IMR-90 (cell line): ENCODE results near the gene SHC4. TPM values are rescaled to one million over a fixed set of nuclear protein-coding genes. Genes with fewer than 3 reads are reported as not detected.

ENCODE experiments used
- ATAC-seq: fragments of 200-7000 bp; cut with Tn5 transposase; 2 replicates; pipeline ENCODE4 v1.9.1; 2020; ENCODE audit warnings: low read depth, mild to moderate bottlenecking, moderate library complexity
- BruUV-seq: library from RNA; stranded (reverse); fragments of 400-500 nt; replicated peaks from 2 replicates; lab custom pipeline; 2021; lab: Mats Ljungman, UMichigan
- CTCF ChIA-PET: fragments of 300-600 bp; formaldehyde crosslinking; extraction: SDS; loops from one replicate; lab custom pipeline; 2021; ENCODE audit warnings: antibody characterized with exemption; lab: Yijun Ruan, JAX
- POLR2A ChIA-PET: fragments of 300-600 bp; sonication (Branson Sonifier 250); formaldehyde crosslinking; loops from one replicate; lab custom pipeline; 2022; ENCODE audit warnings: antibody characterized with exemption; ENCODE audit not compliant: unreplicated experiment; lab: Charles Lee
- DNase-seq: peaks from one replicate; pipeline ENCODE4 v3.0.0; 2013
- H2AFZ ChIP-seq: replicated peaks from 2 replicates; pipeline ENCODE3; 2013; ENCODE audit warnings: low read length, mild to moderate bottlenecking; ENCODE audit not compliant: poor library complexity
- H2AK5ac ChIP-seq: 2 replicates; pipeline ENCODE4 v1.6.1; 2013; ENCODE audit warnings: low read depth, low read length, inconsistent platforms
- H2AK9ac ChIP-seq: replicated peaks from 2 replicates; pipeline ENCODE3; 2013; ENCODE audit warnings: mild to moderate bottlenecking, low read depth, low read length, moderate library complexity; ENCODE audit not compliant: poor library complexity
- H2BK120ac ChIP-seq: 2 replicates; pipeline ENCODE4 v1.6.1; 2013; ENCODE audit warnings: low read depth, low read length, inconsistent platforms
- H2BK15ac ChIP-seq: 3 replicates; pipeline ENCODE4 v1.6.1; 2013; ENCODE audit warnings: low read depth, low read length, inconsistent platforms
- H2BK20ac ChIP-seq: 2 replicates; pipeline ENCODE4 v1.6.1; 2013; ENCODE audit warnings: low read depth, mild to moderate bottlenecking, inconsistent platforms, low read length, moderate library complexity
- H2BK5ac ChIP-seq: 2 replicates; pipeline ENCODE4 v1.6.1; 2013; ENCODE audit warnings: mild to moderate bottlenecking, low read depth, low read length, inconsistent platforms; ENCODE audit not compliant: poor library complexity, severe bottlenecking
- H3K14ac ChIP-seq: replicated peaks from 2 replicates; pipeline ENCODE4 v1.6.1; 2013; ENCODE audit warnings: low read depth, low read length, inconsistent platforms
- H3K18ac ChIP-seq: 2 replicates; pipeline ENCODE4 v1.6.1; 2013; ENCODE audit warnings: low read depth, low read length, control low read depth
- H3K23ac ChIP-seq: 2 replicates; pipeline ENCODE4 v1.6.1; 2013; ENCODE audit warnings: low read depth, low read length, inconsistent platforms
- H3K27ac ChIP-seq: 2 replicates; pipeline ENCODE4 v1.5.1; 2013; ENCODE audit warnings: mild to moderate bottlenecking, control low read depth, low read length; ENCODE audit not compliant: insufficient read depth
- H3K27me3 ChIP-seq: 2 replicates; pipeline ENCODE4 v1.6.1; 2013; ENCODE audit warnings: low read length; ENCODE audit not compliant: control insufficient read depth, insufficient read depth
- H3K36me3 ChIP-seq: 2 replicates; pipeline ENCODE4 v1.6.1; 2013; ENCODE audit warnings: low read length, mixed read lengths; ENCODE audit not compliant: control insufficient read depth, insufficient read depth
- H3K4ac ChIP-seq: 2 replicates; pipeline ENCODE4 v1.6.1; 2013; ENCODE audit warnings: low read depth, low read length, inconsistent platforms
- H3K4me1 ChIP-seq: 2 replicates; pipeline ENCODE4 v1.6.1; 2013; ENCODE audit warnings: low read length, mixed read lengths; ENCODE audit not compliant: control insufficient read depth, insufficient read depth
- H3K4me2 ChIP-seq: 2 replicates; pipeline ENCODE4 v1.6.1; 2013; ENCODE audit warnings: low read depth, mild to moderate bottlenecking, control low read depth, low read length, moderate library complexity
- H3K4me3 ChIP-seq: 2 replicates; pipeline ENCODE4 v1.5.1; 2013; ENCODE audit warnings: low read depth, mild to moderate bottlenecking, control low read depth, low read length, moderate library complexity; ENCODE audit not compliant: insufficient read depth
- H3K56ac ChIP-seq: 2 replicates; pipeline ENCODE4 v1.6.1; 2013; ENCODE audit warnings: low read length, inconsistent platforms; ENCODE audit not compliant: insufficient read depth; ENCODE audit errors: extremely low read depth
- H3K79me1 ChIP-seq, 2 experiments: 2 replicates each; pipeline ENCODE4 v1.6.1; 2013; ENCODE audit warnings: low read length in 2 of 2, inconsistent platforms in 1 of 2, low read depth in 1 of 2
- H3K9ac ChIP-seq: 2 replicates; pipeline ENCODE4 v1.6.1; 2013; ENCODE audit warnings: low read depth, low read length, control low read depth
- H3K9me1 ChIP-seq: 2 replicates; pipeline ENCODE4 v1.6.1; 2013; ENCODE audit warnings: low read length, inconsistent platforms; ENCODE audit not compliant: insufficient read depth
- H3K9me3 ChIP-seq: 2 replicates; pipeline ENCODE4 v1.6.1; 2013; ENCODE audit warnings: low read length; ENCODE audit not compliant: control insufficient read depth, insufficient read depth
- H4K20me1 ChIP-seq: 2 replicates; pipeline ENCODE4 v1.6.1; 2013; ENCODE audit warnings: low read length, inconsistent platforms; ENCODE audit not compliant: insufficient read depth
- H4K5ac ChIP-seq: 2 replicates; pipeline ENCODE4 v1.6.1; 2013; ENCODE audit warnings: mild to moderate bottlenecking, low read depth, low read length, control low read depth
- H4K8ac ChIP-seq, 2 experiments: 2 replicates each; pipeline ENCODE4 v1.6.1; 2013; ENCODE audit warnings: low read depth in 2 of 2, low read length in 2 of 2, control low read depth in 1 of 2, inconsistent platforms in 1 of 2
- H4K91ac ChIP-seq: 2 replicates; pipeline ENCODE4 v1.6.1; 2013; ENCODE audit warnings: low read depth, low read length, inconsistent platforms; ENCODE audit not compliant: insufficient read depth
- BHLHE40 ChIP-seq: fragments of 150-350 bp; IDR thresholded peaks from 2 replicates; pipeline ENCODE4 v1.6.1; 2016; ENCODE audit warnings: mild to moderate bottlenecking, low read depth, low read length
- CEBPB ChIP-seq: IDR thresholded peaks from 2 replicates; pipeline ENCODE4 v1.6.1; 2012; ENCODE audit warnings: low read depth, low read length, improper control_type of control experiment
- CHD1 ChIP-seq: IDR thresholded peaks from 2 replicates; pipeline ENCODE4 v1.6.1; 2012; ENCODE audit warnings: low read depth, low read length, improper control_type of control experiment
- MAFK ChIP-seq: IDR thresholded peaks from 2 replicates; pipeline ENCODE4 v1.6.1; 2012; ENCODE audit warnings: low read depth, low read length, improper control_type of control experiment
- MXI1 ChIP-seq: IDR thresholded peaks from 2 replicates; pipeline ENCODE4 v1.6.1; 2012; ENCODE audit warnings: low read depth, mild to moderate bottlenecking, low read length, moderate library complexity, borderline replicate concordance
- NFE2L2 ChIP-seq: fragments of 150-350 bp; IDR thresholded peaks from 2 replicates; pipeline ENCODE4 v1.6.1; 2016; ENCODE audit warnings: low read depth, mild to moderate bottlenecking, low read length
- POLR2A ChIP-seq: IDR thresholded peaks from 2 replicates; pipeline ENCODE4 v1.6.1; 2012; ENCODE audit warnings: mild to moderate bottlenecking, low read depth, low read length
- RAD21 ChIP-seq: IDR thresholded peaks from 2 replicates; pipeline ENCODE4 v1.6.1; 2012; ENCODE audit warnings: low read length, improper control_type of control experiment
- RFX5 ChIP-seq: IDR thresholded peaks from 2 replicates; pipeline ENCODE4 v1.8.0; 2012; ENCODE audit warnings: low read depth, mild to moderate bottlenecking, low read length, moderate library complexity
- SMC3 ChIP-seq: fragments of 150-350 bp; IDR thresholded peaks from 2 replicates; pipeline ENCODE4 v1.6.1; 2016; ENCODE audit warnings: low read depth, mild to moderate bottlenecking, antibody characterized with exemption, low read length, moderate library complexity
- WGBS, 2 experiments: methylation state at CpG; one replicate each; pipeline versions ENCODE4 v1.1.5 to v1.1.7; 2013; ENCODE audit warnings: missing lambda C conversion rate in 2 of 2; ENCODE audit not compliant: insufficient read length in 1 of 2; ENCODE audit errors: extremely low coverage in 2 of 2; 5-methylcytosine and 5-hydroxymethylcytosine counted together
- dilution Hi-C: fragments of 300-500 bp; cut with HindIII; formaldehyde crosslinking; loops from one replicate; pipeline ENCODE4 v1.14.3; 2018; ENCODE audit warnings: low sequenced_read_pairs; ENCODE audit not compliant: unreplicated experiment
- in situ Hi-C: fragments of 300-500 bp; cut with MboI; formaldehyde crosslinking; loops from 3 replicates; pipeline ENCODE4 v1.14.3; 2019; ENCODE audit warnings: low sequenced_read_pairs, inconsistent platforms, mixed read lengths
- intact Hi-C: fragments of 100-400 bp; cut with micrococcal nuclease; formaldehyde crosslinking; loops from 2 replicates; pipeline ENCODE4 v1.10.0; 2022
- polyA plus RNA-seq, 3 experiments: library from polyadenylated mRNA; depleted of rRNA; stranded (reverse); fragments of >200 nt; gene quantifications; 2 replicates each; pipeline ENCODE4 v1.2.3, GENCODE V29; 2012; ENCODE audit warnings: low replicate concordance in 1 of 3
- total RNA-seq: library from RNA; depleted of rRNA; stranded (reverse); fragments of >200 nt; gene quantifications from 2 replicates; pipeline ENCODE4 v1.2.3, GENCODE V29; 2012

Gene SHC4
- total and polyA plus RNA-seq, 2 of the 4 experiments (the other 2 are of a cell fraction) = 0.91 to 2.7 TPM

DNA sequence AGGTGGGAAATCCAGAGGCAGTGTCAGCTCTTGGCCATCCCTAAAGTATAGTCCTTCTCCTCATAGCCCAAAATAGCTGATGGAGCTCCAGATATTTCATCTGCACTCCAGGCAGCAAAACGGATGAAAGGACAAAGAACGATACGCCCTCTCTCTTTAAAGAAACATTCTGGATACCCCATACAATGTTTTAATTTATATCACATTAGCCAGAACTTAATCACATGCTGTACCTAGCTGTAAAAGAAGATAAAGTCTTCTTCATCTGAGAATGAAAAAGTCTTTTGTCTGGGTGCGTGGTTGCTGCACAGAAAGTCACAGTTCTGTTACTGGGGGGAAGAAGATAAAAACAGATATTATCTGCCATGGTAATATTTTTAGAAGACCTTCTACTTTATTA is 4.3 kb upstream of the SHC4 start:
- no peak overlapping the region for H3K23ac ChIP-seq
- no peaks in the 10 kb centered on the region for H3K9me3 ChIP-seq
- peaks cover 11% of the 10 kb centered on the region; the same call in 1 of the 2 replicates for H3K9me1 ChIP-seq
- H2AK5ac ChIP-seq = peak overlapping the region; percentile 29; the same call in 1 of the 2 replicates
- DNase-seq (no peak), ATAC-seq (no peak)
- no peak overlapping the region for H4K91ac ChIP-seq
- ChIA-PET POLR2A (no interaction called here), CTCF (interaction anchor here (5.4 kb wide), 1 partner anchor 7 kb away, joined by 34 read pairs; no protein-coding TSS in a partner anchor)
- no peak overlapping the region for H2BK120ac ChIP-seq
- H3K27ac ChIP-seq = no peak overlapping the region
- H3K14ac ChIP-seq = no peak overlapping the region
- in situ Hi-C loops (loop anchor here (25.0 kb wide), 1 partner anchor 606 kb away; no protein-coding TSS in a partner anchor), intact Hi-C loops (loop anchor here (10.0 kb wide), 1 partner anchor 253 kb away; no protein-coding TSS in a partner anchor), dilution Hi-C loops (no loop called here)
- no peaks in the 10 kb centered on the region for H3K36me3 ChIP-seq
- H4K20me1 ChIP-seq = no peaks in the 10 kb centered on the region
- no peaks in the 10 kb centered on the region; a peak in 1 of 4 replicates for H3K79me1 ChIP-seq
- no peak for TF ChIP-seq POLR2A
- no peak for TF ChIP-seq RFX5
- no peak for TF ChIP-seq MXI1
- no peak for TF ChIP-seq CEBPB
- no peak for TF ChIP-seq RAD21
- no peak for TF ChIP-seq CHD1
- TF ChIP-seq SMC3 = no peak
- TF ChIP-seq MAFK = no peak
- TF ChIP-seq BHLHE40 = no peak
- no peak for TF ChIP-seq NFE2L2
- H3K18ac ChIP-seq = peak overlapping the region; percentile 18; the same call in 1 of the 2 replicates
- H3K4me3 ChIP-seq = no peak overlapping the region
- no peak overlapping the region for H4K8ac ChIP-seq
- peak overlapping the region; percentile 16; the same call in 1 of the 2 replicates for H2BK20ac ChIP-seq
- WGBS, 2 experiments = no CpG with 5 or more reads among the region's 4 CpGs
- BruUV-seq = no TSS peak
- H3K4me1 ChIP-seq = peaks cover 8% of the 10 kb centered on the region
- no peak overlapping the region for H2BK5ac ChIP-seq
- no peak overlapping the region for H2AK9ac ChIP-seq
- H3K4ac ChIP-seq = 0 out of 2 replicates have a peak overlapping the region, but pooled peaks have one; percentile 11
- H3K56ac ChIP-seq = no peak overlapping the region
- H2AFZ ChIP-seq = no peak overlapping the region
- H3K27me3 ChIP-seq = no peaks in the 10 kb centered on the region
- H2BK15ac ChIP-seq = peak overlapping the region; percentile 42; the same call in 1 of the 3 replicates
- no peak overlapping the region for H3K9ac ChIP-seq
- no peak overlapping the region for H4K5ac ChIP-seq
- H3K4me2 ChIP-seq = no peak overlapping the region
